ENCODE results near the gene RCAN2.

The RCAN2 gene

GRCh38 chr6:46210294-46210693 is 281.0 kb downstream of the RCAN2 start:
- TF ChIP-seq CTCF (IDR thresholded peaks at IDR 0.05; ENCODE audit: low read depth, low read length, missing control alignments), result no peak
- H3K4me3 ChIP-seq (ENCODE audit: low read depth, low read length), result no peak overlapping the region
- no peak for DNase-seq (ENCODE audit: low read depth)

- no peak for DNase-seq (ENCODE audit: low read depth)
- no peak for TF ChIP-seq CTCF (IDR thresholded peaks at IDR 0.05; ENCODE audit: low read depth, low read length, missing control alignments)
- H3K4me3 ChIP-seq (ENCODE audit: low read depth, low read length), result no peak overlapping the region
These were observed 282.9 kb downstream of the RCAN2 start for GRCh38 chr6:46208303-46208702.

GRCh38 chr6:46207174-46207573 is 284.1 kb downstream of the RCAN2 start:
- no peak for DNase-seq (ENCODE audit: low read depth)
- TF ChIP-seq CTCF (IDR thresholded peaks at IDR 0.05; ENCODE audit: low read depth, low read length, missing control alignments), result no peak
- no peak overlapping the region for H3K4me3 ChIP-seq (ENCODE audit: low read depth, low read length)

- H3K4me3 ChIP-seq (ENCODE audit: low read depth, low read length), result no peak overlapping the region
- DNase-seq (ENCODE audit: low read depth), result no peak
- no peak for TF ChIP-seq CTCF (IDR thresholded peaks at IDR 0.05; ENCODE audit: low read depth, low read length, missing control alignments)
These were observed 286.2 kb downstream of the RCAN2 start for GRCh38 chr6:46204880-46205650.

- no peak overlapping the region for H3K4me3 ChIP-seq (ENCODE audit: low read depth, low read length)
- DNase-seq (ENCODE audit: low read depth), result no peak
- TF ChIP-seq CTCF (IDR thresholded peaks at IDR 0.05; ENCODE audit: low read depth, low read length, missing control alignments), result no peak
These were observed 287.7 kb downstream of the RCAN2 start for GRCh38 chr6:46203391-46204177.

GRCh38 chr6:46201702-46202101 is 289.5 kb downstream of the RCAN2 start:
- H3K4me3 ChIP-seq (ENCODE audit: low read depth, low read length), result no peak overlapping the region
- TF ChIP-seq CTCF (IDR thresholded peaks at IDR 0.05; ENCODE audit: low read depth, low read length, missing control alignments), result no peak
- no peak for DNase-seq (ENCODE audit: low read depth)
